Panc1 (cell line): ENCODE results near the gene ALK. TPM values are rescaled to one million over a fixed set of nuclear protein-coding genes. Genes with fewer than 3 reads are reported as not detected.

Source experiments
- ATAC-seq: fragments of 200-7000 bp; cut with Tn5 transposase; 2 replicates; pipeline ENCODE4 v1.9.1; 2020; ENCODE audit warnings: mild to moderate bottlenecking, moderate library complexity
- BruUV-seq: library from RNA; stranded (reverse); fragments of 400-500 nt; replicated peaks from 2 replicates; lab custom pipeline; 2021; lab: Mats Ljungman, UMichigan
- CTCF ChIA-PET: fragments of 300-600 bp; sonication (Branson Sonifier 250); formaldehyde crosslinking; loops from one replicate; lab custom pipeline; 2022; ENCODE audit warnings: antibody characterized with exemption; lab: Charles Lee
- POLR2A ChIA-PET: fragments of 300-600 bp; sonication (Branson Sonifier 250); formaldehyde crosslinking; loops from one replicate; lab custom pipeline; 2022; ENCODE audit warnings: antibody characterized with exemption; lab: Charles Lee
- DNase-seq: peaks from one replicate; pipeline ENCODE4 v3.0.0-alpha.2; 2010; ENCODE audit warnings: low read depth, low spot score
- H3K27ac ChIP-seq: 2 replicates; pipeline ENCODE4 v1.5.1; 2011; ENCODE audit warnings: mild to moderate bottlenecking, low read length, inconsistent platforms
- H3K27me3 ChIP-seq: fragments of 200-500 bp; sonication (Bioruptor generic); 2 replicates; pipeline ENCODE4 v1.6.0; 2014; ENCODE audit warnings: low read length, inconsistent platforms; ENCODE audit not compliant: control insufficient read depth, insufficient read depth
- H3K36me3 ChIP-seq: fragments of 200-500 bp; sonication (Bioruptor generic); 2 replicates; pipeline ENCODE4 v1.5.1; 2014; ENCODE audit warnings: inconsistent platforms, mild to moderate bottlenecking, low read length, moderate library complexity; ENCODE audit not compliant: control insufficient read depth, insufficient read depth
- H3K4me1 ChIP-seq: 2 replicates; pipeline ENCODE4 v1.5.1; 2011; ENCODE audit warnings: inconsistent platforms, mild to moderate bottlenecking, low read length, moderate library complexity; ENCODE audit not compliant: control insufficient read depth, insufficient read depth
- H3K4me3 ChIP-seq, 2 experiments: 2 replicates each; pipeline ENCODE4 v1.5.1; 2011 to 2012; ENCODE audit warnings: low read depth in 2 of 2, low read length in 2 of 2, mild to moderate bottlenecking in 2 of 2, inconsistent platforms in 1 of 2, moderate library complexity in 1 of 2
- H3K9me3 ChIP-seq: fragments of 200-500 bp; sonication (Bioruptor generic); 2 replicates; pipeline ENCODE4 v1.5.1; 2014; ENCODE audit warnings: low read depth, mild to moderate bottlenecking, inconsistent platforms, low read length, moderate library complexity; ENCODE audit not compliant: control insufficient read depth, insufficient read depth
- CTCF ChIP-seq: fragments of 450-650 bp; IDR thresholded peaks from 2 replicates; pipeline ENCODE4 v1.5.1; 2017; ENCODE audit warnings: mild to moderate bottlenecking
- POLR2AphosphoS5 ChIP-seq: IDR thresholded peaks from 2 replicates; pipeline ENCODE4 v1.6.1; 2012; ENCODE audit warnings: mild to moderate bottlenecking, low read depth, low read length, moderate library complexity
- REST ChIP-seq, 2 experiments: IDR thresholded peaks; 2 replicates each; pipeline ENCODE4 v1.6.1; 2011 to 2012; ENCODE audit warnings: low read depth in 2 of 2, control low read depth in 1 of 2, low read length in 1 of 2, mild to moderate bottlenecking in 1 of 2, moderate library complexity in 1 of 2; ENCODE audit not compliant: insufficient read depth in 1 of 2
- SIN3A ChIP-seq: IDR thresholded peaks from 2 replicates; pipeline ENCODE4 v1.6.1; 2012; ENCODE audit warnings: low read depth, mild to moderate bottlenecking, low read length, moderate library complexity, borderline replicate concordance; ENCODE audit not compliant: insufficient read depth
- TCF7L2 ChIP-seq: IDR thresholded peaks from 2 replicates; pipeline ENCODE4 v1.6.1; 2011; ENCODE audit warnings: mild to moderate bottlenecking, low read depth, low read length, inconsistent platforms
- in situ Hi-C: cut with HindIII; loops from 2 replicates; pipeline ENCODE4 v1.10.0; 2016; ENCODE audit warnings: low sequenced_read_pairs, low pct_unique_long_range_greater_than_20kb
- intact Hi-C: fragments of 100-400 bp; cut with micrococcal nuclease; formaldehyde crosslinking; loops from one replicate; pipeline ENCODE4 v1.10.0; 2022; ENCODE audit not compliant: unreplicated experiment
- total RNA-seq: library from RNA; stranded (reverse); gene quantifications from one replicate; pipeline ENCODE4 v1.2.1, GENCODE V29; 2021; ENCODE audit not compliant: unreplicated experiment

ALK gene
- total RNA-seq, 1 experiment from 2014 or later, result not detected

GRCh38 chr2:29655391-29656086, 265.8 kb downstream of the ALK start:
- Histone ChIP-seq H3K27me3 (no peaks in the 10 kb centered on the region; the same call in 1 of the 2 replicates), H3K9me3 (no peaks in the 10 kb centered on the region), H3K4me3 (no peak overlapping the region), H3K27ac (no peak overlapping the region), H3K4me1 (no peaks in the 10 kb centered on the region), H3K36me3 (no peaks in the 10 kb centered on the region)
- intact Hi-C loops, result no loop called here
- no peak for TF ChIP-seq SIN3A
- no peak for TF ChIP-seq CTCF
- TF ChIP-seq REST (IDR thresholded peaks at IDR 0.05; ENCODE audit: insufficient read depth in 1 of 2, low read depth in 2 of 2, low read length in 1 of 2), result no peak
- TF ChIP-seq TCF7L2, result no peak
- TF ChIP-seq POLR2AphosphoS5, result no peak
- ATAC-seq (no peak), DNase-seq (no peak)
- in situ Hi-C loops, result no loop called here
- POLR2A ChIA-PET, result no interaction called here
- CTCF ChIA-PET, result no interaction called here
- BruUV-seq, result no TSS peak

DNA sequence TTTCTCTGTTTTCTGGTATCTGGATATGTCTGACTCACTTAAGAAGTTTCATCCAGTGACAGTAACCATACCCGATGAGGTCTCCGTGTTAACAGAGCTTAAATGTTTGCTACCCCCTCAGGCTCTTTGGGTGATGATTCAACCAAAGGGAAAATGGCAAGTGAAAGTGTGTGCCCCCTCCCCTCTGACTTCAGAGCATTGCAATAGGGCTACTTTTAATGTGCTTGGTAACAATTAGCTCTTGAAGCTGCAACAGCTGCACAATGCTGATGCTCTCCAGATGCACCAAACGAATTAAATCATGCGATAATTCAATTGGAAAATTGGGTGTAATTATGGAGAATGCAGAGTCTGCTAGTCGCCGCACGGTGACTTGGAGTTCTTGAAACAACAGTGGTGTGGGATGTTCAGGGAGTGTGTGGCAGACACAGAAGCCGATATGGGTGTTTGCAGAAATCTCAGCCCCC, 270.7 kb downstream of the ALK start:
- no peaks in the 10 kb centered on the region for H3K9me3 ChIP-seq
- TF ChIP-seq SIN3A, result no peak
- no peak for TF ChIP-seq REST (IDR thresholded peaks at IDR 0.05; ENCODE audit: insufficient read depth in 1 of 2, low read depth in 2 of 2, low read length in 1 of 2)
- TF ChIP-seq TCF7L2, result no peak
- no peak for TF ChIP-seq CTCF
- no peak for TF ChIP-seq POLR2AphosphoS5
- ChIA-PET POLR2A (no interaction called here), CTCF (no interaction called here)
- in situ Hi-C loops, result no loop called here
- H3K27me3 ChIP-seq, result no peaks in the 10 kb centered on the region; the same call in 1 of the 2 replicates
- BruUV-seq, result no TSS peak
- intact Hi-C loops, result no loop called here
- H3K36me3 ChIP-seq, result no peaks in the 10 kb centered on the region
- H3K4me3 ChIP-seq, result no peak overlapping the region
- DNase-seq (no peak), ATAC-seq (no peak)
- H3K27ac ChIP-seq, result no peak overlapping the region
- no peaks in the 10 kb centered on the region for H3K4me1 ChIP-seq
